SKM-1 treated with dmso at 0.1 percent for 144 hours (cell line): ENCODE measurements around the gene ATP9A.

Source experiments
- DNase-seq: peaks from one replicate; lab custom pipeline; 2025; ENCODE audit not compliant: unreplicated experiment; lab: John Stamatoyannopoulos, UW

ATP9A gene

DNA sequence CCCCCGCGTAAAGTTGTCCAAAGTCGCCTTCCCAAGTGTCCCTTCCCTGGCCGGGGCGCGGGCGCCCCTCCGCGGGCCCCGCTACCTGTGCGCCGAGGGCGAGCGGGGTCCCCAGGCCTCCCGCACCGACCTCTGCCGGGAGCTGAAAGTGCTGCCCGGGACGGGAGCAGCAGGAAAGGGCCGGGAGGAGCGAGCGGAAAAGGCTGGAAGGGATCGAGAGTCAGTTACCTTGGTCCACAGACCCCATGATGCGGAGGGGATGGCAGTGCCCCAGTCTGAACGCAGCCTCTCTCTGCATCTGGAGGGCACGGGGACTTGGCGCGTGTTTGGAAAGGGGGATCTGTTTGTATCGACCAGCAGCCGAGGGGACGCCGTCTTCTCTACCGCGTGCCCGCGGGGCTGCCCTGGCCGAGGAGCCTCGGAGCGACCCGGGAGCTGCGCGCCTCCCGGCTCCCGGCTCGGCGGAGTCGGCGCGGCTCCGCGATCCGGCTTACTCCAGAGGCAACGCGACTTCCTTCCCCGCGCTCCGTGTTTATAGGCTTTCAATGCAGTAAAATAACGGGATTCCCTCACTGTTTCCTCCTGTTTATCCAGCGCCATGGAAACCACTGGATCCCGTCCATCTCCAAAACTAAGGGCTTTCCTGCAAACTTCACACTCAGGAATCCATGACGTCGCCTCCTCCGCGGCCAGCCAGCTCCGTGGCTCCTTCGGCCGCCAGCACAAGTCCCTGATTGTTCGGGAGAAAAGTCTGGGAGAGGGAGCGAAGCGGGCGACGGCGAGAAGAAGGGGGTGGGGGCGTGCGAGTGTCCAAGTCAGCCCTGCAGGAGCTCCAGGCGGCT lies 205.6 kb downstream of the ATP9A start:
- DNase-seq, result no peak

DNA sequence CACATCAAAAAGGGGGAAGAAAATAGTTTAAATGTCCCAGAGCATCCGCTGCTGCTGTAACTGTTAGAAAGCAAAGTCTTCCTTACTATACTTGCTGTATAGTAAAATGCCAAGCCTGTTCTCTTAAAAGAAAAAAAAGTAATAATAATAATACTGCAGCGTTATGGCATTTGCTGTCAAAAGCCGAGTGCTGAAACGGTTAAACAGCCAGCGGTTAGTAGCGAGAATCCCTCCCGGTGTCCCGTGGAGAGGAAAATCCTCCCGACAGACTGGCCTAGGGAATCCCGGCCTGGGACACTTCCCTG lies 206.2 kb downstream of the ATP9A start:
- DNase-seq, result no peak

DNA sequence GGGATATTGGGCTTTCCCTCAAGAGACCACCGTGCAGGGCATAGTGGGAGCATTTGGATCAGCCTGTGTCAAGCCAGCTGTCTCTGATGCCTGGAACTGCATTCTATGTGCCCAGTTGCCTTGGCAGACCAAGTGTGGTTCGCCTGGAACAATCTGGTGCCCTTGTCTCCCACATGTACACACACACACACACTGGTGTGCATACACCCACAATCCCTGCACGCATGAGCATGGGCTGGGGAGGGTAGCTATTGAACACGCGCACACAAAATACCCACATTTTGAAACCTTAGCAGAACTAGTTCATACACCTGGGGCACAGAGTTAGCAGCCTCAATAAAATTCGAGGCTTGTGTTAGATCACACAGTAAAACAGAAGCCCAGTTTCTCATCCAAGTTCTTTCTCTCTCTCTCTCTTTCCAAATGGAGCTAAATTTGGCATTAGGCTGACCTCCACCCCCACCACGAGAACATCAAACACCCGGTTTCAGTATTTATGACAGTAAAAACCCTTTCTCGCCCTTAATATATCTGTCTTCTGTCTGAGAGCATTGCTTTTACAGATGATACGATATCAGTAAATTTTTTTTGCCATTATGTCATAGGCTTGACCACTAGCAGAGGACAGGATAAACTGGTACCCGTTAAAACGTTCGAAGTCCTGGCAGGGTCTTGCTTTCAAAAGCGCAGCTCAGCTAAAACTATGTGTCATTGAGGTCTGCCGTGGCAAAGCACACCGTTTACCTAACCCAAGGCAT lies 207.5 kb downstream of the ATP9A start:
- no peak for DNase-seq

DNA sequence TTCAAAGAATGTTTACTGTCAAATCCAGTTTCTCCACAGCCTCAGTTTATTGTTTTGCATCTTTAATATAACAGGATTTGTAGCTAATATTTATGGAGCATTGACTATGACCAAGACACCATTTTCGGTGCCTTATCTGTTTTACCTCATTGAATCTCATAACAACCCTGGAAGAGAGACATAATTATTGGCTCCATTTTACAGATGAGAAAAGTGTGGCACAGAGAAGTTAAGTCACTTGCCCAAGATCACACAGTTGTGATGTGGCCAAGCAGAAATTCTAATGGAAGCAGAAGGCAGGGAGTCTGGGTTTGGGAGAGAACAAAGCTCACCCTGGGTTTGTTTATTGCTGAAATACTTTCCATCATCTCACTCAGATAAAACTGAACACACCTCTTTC lies 208.1 kb downstream of the ATP9A start:
- DNase-seq, result no peak

DNA sequence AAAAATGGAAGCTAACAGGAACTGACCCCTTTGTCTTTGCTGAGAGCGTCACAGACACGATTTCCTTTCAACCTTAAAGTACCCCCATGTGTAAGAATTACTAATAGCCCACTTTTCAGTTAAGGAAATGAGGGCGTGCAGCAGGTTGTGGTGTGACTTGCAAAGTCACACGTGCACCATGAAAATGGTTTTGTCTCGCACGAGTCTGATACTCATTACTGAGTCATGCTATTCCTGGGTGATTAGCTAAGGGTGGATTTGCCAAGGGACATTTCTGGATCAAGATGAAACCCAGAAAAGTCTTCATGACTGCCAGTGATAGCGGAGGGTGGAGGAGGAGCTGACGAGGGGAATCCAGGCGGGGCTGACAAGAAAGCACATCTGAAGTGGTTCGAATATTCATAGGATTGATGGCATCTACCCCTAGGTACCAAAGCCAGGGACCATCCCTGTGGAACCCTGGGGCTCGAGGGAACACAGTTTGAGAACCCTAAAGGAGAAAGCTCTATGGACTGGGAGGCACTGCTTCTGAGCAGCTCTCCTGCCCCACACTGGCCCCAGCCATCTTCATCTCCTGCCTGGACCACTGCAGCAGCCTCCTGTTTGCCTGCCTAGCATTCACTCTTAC lies 213.5 kb downstream of the ATP9A start:
- DNase-seq, result no peak

DNA sequence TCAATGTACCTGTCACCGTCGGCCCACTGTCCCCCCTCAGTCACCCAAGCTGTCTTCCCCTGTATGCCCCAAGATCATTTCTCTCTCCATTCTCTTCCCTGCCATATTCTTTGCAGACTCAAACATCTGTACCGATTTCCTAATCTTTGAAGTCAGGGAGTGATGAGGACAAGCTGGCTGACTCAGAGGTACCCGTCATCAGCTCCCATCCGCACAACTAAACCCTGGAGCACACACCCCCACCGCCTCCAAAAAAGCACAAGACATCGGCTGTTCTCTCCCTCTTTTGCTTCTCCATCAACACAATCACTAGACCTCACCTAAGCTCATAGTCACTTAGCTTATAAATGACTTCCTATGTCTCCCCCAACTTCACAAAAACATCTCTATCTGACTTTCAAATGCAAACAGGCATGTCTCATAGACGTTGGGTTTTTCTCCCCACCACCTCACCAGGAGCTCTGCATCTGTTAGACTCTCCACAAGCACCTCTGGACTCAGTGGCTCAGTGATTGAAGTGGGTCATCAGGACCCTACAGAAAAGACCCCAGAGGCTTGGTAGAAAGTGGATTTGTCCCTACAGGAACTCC lies 214.2 kb downstream of the ATP9A start:
- no peak for DNase-seq

DNA sequence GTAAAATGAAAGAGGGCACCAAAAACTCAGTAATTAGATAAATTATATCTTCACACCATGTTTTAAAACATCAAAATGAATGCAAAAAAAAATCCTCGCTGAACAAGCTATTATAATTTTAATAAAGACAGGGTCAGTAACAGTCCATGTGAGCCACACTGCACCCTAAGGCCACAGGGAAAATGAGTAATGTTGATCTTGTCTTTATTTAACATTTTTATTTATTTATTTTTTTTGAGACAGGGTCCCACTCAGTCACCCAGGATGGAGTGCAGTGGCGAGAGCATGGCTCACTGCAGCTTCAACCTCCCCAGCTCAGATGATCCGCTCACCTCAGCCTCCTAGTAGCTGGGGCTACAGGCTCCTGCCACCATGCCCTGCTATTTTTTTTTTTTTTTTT lies 217.0 kb downstream of the ATP9A start:
- DNase-seq, result no peak

DNA sequence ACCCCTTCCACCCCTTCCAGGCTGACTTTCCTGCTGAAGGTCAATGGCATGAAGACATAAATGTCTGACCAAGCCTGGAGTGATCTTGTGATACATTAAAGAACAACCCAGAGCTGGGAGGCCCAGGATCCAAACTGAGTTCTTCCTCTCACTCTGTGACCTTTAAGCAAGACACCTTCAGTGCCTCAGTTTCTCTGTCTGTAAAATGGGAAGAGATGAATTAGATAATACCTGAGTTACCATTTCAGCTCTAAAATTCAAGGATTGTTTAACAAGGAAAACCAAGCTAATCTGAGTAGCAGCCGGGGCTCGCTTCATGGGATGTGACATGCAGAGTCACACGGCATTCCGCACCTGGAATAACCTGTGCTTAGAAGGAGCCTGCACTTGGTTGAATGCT lies 218.7 kb downstream of the ATP9A start:
- no peak for DNase-seq

DNA sequence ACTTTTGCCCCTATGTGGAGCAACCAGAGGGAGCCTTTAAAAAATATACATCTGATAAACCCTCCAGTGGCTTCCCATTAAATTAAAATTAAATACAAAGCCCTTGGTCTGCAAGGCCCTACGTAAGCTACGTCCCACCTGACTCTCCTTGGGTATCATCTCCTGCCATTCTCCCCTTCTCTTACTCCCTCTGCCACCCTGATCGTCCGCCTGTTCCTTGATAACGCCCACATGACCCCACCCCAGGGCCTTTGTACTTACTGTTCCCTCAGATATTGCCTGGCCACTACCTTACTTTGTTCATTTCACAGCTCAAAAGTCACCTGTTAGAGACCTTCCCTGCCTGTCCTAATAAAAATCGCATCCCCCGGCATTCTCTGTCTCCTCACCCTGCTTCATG lies 220.2 kb downstream of the ATP9A start:
- DNase-seq, result no peak
